ENCODE measurements around the gene XCR1.
"Not testable (repeated sequence)": the region's sequence is repeated elsewhere in the genome, so short reads cannot be mapped to it uniquely, and the experiment has no call there.

XCR1 gene

GRCh38 chr3:46006238-46007032 is 20.8 kb downstream of the XCR1 start:
- DNase-seq (ENCODE audit: low read depth, low spot score): no peak

GRCh38 chr3:46003706-46004105 is 23.6 kb downstream of the XCR1 start:
- not testable (repeated sequence) for DNase-seq (ENCODE audit: low read depth, low spot score)

- DNase-seq (ENCODE audit: low read depth, low spot score): no peak
Observed at GRCh38 chr3:46001178-46001577, 26.1 kb downstream of the XCR1 start.

- DNase-seq (ENCODE audit: low read depth, low spot score): no peak
Observed at GRCh38 chr3:45997942-45998341, 29.3 kb downstream of the XCR1 start.

DNA sequence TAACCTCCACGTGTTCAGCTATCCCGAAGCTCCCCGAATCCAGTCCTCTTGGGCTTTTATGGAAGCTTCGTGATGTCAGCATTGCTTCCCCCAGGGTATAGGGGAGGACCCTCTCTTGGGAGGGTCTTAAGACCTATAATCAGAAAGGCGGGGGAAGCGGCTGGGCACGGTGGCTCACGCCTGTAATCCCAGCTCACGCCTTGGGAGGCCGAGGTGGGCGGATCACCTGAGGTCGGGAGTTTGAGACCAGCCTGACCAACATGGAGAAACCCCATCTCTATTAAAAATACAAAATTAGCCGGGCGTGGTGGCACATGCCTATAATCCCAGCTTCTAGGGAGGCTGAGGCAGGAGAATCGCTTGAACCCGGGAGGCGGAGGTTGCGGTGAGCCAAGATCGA is 29.8 kb downstream of the XCR1 start:
- not testable (repeated sequence) for DNase-seq (ENCODE audit: low read depth, low spot score)

DNA sequence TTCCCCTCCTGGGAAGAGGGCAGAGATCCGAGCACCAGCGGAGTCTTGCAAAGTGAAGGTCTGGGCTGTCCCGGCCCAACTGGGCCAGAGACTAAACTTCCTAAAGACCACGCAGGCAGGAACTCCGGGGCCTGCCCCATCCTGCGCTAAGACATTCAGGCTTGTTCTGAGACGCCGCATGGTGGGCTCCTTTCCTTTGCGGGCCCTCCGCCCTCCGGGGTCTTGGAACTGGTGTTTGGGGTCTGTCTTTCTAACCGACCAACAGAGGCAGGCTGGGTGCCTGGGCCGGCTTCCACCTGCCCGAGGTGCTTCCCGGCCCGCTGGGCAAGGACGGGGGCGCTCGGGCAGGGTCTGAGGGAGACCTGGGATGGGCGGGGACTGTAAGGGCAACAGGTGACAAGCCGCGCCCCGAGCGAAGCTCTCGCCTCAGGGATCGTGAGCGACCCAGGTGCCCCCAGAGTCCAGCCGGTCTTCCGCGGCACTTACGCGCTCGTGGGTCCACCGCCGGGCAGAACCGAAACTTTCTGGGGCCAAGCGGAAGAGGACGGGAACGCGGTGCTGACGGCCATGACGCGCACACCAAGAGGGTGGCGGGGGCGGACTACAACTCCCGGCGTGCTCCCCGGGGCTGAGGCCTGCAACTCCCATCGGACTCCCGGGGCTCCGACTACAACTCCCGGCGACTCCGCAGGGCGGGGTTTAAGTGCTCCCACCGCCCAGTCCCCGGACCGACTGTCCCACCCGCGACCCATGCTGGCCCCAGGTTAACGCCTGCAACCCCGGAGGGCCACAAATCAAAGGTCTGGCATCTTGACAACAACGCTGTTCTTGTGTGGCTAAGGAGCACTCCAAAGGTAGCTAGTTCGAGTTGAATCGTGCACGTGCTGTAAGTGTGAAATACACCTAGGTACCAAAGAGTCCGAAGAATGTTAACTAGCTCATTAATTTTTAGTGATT is 31.8 kb downstream of the XCR1 start, which contains the start of gene FYCO1:
FYCO1 (minus strand) TSS at position 589 of the 957 bp plus-strand sequence. CDS start 10,914 bp downstream, outside the sequence.
- peak; percentile 92 for DNase-seq (ENCODE audit: low read depth, low spot score)

DNA sequence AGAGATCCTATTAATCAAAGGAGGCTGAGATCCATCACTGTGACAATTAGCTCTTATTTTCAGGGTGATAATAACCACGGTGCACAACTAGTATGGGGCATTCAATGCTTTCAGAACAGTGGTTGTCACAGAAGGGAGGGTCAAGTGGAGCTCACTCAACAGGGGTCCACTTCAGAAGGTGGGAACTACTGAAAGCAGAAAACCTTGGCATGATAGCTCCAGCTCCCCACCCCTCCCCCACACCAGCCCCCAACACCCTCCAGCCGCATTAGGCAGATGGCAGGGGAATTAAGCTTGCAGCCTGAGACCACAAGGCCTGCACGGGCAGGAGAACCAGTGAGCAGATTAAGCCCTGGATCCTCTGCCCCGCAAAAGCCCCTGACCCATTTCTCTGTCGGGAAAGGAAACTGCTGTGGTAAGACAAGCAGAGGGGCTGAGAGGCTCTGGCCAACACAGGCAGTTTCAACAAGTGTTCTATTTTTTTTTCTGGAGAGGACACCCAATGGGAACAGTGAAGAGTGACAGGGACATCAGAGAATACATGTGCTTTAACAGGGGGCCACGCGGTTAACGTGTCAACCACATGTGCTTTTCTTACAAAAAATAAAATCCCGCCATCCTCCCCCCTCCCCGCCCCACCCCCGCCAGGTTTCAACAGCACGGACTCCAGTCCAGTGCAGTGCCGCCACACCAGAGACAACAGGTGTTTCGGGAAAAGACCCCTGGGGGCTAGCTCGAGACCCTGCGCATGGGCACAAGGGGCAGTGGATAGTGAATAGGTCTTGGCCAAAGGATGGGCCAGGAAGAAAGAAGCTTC is 32.7 kb downstream of the XCR1 start:
- DNase-seq (ENCODE audit: low read depth, low spot score): peak; percentile 17

- DNase-seq (ENCODE audit: low read depth, low spot score): no peak
Observed at GRCh38 chr3:45993421-45994027, 33.8 kb downstream of the XCR1 start.

- peak; percentile 10 for DNase-seq (ENCODE audit: low read depth, low spot score)
Observed at GRCh38 chr3:45992821-45993221, 34.5 kb downstream of the XCR1 start.

- peak; percentile 17 for DNase-seq (ENCODE audit: low read depth, low spot score)
Observed at GRCh38 chr3:45992133-45992729, 35.1 kb downstream of the XCR1 start.

GRCh38 chr3:45991341-45991740 is 35.9 kb downstream of the XCR1 start:
- no peak for DNase-seq (ENCODE audit: low read depth, low spot score)

GRCh38 chr3:45990181-45990580 is 37.1 kb downstream of the XCR1 start:
- DNase-seq (ENCODE audit: low read depth, low spot score): no peak

DNA sequence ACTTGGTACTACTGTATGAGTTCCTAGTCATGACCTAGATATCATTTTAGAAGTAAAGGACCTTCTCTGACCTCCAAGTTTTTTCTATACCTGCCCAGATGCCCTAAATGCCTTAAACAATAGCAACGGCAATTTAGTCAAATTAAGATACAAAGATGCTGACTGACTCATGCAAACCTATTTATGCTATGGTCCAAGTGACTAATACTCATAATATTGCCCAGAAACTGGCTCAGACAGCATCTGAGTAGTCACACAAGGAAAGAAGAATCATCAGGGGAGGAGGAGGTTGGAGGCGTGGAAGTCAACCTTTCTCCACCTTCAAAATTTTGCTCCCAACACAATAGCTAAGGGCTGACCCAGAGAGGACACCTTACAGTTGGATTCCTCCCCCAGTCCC is 38.5 kb downstream of the XCR1 start:
- DNase-seq (ENCODE audit: low read depth, low spot score): no peak

DNA sequence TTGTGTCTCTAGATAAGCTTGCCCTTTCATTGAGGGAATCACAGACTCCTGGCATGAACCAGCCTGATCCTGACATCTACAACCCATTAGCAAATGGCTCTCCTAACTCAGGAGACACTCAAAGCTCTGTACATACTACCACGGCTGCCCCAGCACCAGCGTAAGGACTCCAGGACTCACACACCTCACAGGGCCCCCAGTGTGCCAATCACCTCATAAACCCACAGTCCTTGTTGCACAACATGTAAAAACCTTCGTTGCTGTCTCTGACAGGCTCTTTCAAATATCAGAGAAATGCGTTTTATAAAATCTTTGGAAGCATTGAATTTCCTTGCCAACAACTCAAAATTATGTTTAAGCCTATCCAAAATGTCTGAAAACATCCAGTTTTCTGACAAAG is 38.9 kb downstream of the XCR1 start:
- DNase-seq (ENCODE audit: low read depth, low spot score): no peak

DNA sequence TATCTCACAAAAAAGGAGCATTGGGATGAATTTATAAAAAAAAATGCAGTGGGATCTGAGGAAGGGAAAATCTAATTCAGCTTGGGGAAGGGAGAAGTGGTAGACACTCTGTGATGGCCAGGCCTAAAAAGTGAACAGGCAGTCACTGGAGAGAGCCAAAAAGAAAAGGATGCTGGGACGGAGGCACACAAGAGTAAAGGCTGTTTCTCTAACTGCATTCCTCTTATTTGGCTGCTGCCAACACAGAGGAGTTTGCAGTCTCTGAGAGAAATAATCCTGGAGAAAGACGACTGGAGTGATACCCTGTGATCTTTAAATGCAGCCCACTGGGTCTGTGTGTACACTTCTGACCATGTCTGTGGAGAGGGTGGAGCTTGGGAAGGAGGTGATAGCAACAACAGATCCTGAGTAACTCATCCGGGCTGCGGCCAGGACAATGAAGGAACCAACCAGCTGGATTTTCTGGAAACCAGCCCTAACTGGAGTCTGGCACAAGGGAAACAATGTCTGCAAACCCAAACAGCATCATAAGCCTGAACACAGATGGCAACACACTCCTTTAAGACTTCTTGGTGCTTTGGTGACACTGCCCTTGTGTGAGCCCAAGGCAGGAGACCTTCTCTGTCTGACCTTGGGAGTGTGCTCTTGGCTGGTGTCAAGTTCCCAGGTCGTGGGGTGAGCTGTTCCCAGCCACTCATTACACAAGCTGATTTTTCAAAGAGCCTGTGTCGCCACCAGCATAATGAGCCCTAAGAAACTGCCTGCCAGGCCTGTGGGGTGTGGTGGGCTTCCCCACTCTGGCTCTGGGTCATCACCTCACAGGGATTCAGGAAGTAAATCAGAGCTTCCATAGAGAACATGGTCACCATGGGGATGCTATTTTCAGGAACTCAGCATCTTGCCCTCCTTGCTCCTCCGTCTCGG is 39.7 kb downstream of the XCR1 start:
- no peak for DNase-seq (ENCODE audit: low read depth, low spot score)

GRCh38 chr3:45986303-45986982 is 40.8 kb downstream of the XCR1 start:
- no peak for DNase-seq (ENCODE audit: low read depth, low spot score)

DNA sequence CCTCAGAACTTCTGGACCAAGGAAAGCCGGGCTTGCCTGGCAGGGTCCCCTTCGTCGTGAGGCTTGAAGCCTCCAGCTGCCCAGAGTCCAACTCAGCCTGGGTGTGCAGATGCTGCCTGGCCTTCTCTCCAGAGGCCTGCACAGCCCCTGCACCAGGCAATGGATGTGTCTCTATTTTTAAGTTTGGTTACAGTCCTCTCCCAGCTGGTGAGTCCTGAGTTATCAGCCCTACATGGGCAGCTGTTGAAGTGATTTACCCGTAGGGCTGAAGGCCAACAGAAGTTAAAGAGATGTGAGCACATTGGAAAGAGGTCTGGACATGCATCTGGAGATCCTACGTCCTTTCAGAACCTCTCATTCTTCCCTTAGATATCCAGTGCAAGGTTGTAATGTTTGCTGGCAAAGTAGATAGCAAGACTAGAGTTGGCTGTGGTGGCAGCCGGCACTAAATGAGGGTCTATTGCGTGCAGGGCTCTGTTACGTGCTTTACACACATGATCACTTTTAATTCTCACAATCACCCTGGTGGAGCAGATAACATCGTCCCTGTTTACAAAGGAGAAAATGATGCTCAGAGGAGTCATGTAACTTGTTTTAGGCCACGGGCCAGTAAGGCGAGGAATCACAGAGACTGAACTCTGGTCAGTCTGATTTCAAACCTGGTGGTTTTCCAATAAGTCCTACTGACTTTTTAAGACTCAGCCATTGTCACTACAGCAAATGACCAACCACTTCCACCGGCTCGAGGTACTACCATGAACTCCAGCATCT is 41.6 kb downstream of the XCR1 start:
- DNase-seq (ENCODE audit: low read depth, low spot score): no peak
